A204.1 (cell line): ENCODE results near the gene HAPLN2.
"Not testable (repeated sequence)": the region's sequence is repeated elsewhere in the genome, so short reads cannot be mapped to it uniquely, and the experiment has no call there.

Experiments used
- FAIRE-seq: peaks from 2 replicates; lab custom pipeline; 2012; peaks lifted over from hg19 to GRCh38; lab: Jason Lieb, UNC

The HAPLN2 gene

GRCh38 chr1:156618853-156619581, at the start of gene HAPLN2:
Gene HAPLN2, plus strand, starts transcription at chr1:156619415. Its CDS starts 4,076 bp downstream, at chr1:156623491.
- FAIRE-seq = no peak

- no peak for FAIRE-seq
These were observed 47.9 kb upstream of the HAPLN2 start for GRCh38 chr1:156571261-156571852.

DNA sequence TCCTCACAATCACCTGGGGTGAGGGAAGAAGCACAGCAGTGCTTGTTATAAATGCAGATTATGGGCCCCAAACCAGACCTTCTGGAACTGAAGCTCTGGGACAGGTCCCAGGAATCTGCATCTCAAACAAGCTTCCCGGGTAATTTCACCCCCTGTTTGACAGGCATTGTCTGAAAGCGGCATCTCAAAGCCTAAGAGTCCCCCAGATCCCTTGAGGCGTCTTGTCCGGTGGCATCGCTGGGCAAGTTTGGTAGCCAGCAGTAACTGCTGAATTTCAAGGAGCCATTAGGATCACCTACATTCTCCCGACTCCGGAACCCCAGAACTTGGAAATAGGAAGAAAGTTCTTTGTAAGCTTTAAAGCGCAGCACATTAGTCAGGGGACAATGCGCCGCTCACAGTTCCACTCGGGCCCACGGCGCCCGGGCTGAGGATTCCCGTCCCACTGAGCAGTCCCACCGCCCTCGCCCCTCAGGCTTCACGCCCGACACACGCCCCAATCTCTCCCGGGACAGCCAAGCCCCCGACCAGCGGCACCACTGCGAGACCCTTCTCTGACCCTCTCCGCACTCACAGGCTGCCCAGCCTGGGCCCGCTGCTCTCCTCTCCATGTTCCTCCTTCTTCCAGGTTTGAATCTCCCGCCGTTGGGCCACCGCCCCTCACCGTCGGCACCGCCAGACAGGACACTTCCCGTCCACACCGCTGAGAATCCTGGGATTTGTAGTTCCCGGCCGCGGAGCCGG, 47.1 kb upstream of the HAPLN2 start, which contains the start of gene IQGAP3:
Gene IQGAP3 (minus strand): TSS at position 647 of the 744 bp plus-strand sequence. CDS start 36 bp downstream, at position 611.
- no peak for FAIRE-seq

GRCh38 chr1:156572663-156573018, 46.6 kb upstream of the HAPLN2 start:
- FAIRE-seq = no peak

DNA sequence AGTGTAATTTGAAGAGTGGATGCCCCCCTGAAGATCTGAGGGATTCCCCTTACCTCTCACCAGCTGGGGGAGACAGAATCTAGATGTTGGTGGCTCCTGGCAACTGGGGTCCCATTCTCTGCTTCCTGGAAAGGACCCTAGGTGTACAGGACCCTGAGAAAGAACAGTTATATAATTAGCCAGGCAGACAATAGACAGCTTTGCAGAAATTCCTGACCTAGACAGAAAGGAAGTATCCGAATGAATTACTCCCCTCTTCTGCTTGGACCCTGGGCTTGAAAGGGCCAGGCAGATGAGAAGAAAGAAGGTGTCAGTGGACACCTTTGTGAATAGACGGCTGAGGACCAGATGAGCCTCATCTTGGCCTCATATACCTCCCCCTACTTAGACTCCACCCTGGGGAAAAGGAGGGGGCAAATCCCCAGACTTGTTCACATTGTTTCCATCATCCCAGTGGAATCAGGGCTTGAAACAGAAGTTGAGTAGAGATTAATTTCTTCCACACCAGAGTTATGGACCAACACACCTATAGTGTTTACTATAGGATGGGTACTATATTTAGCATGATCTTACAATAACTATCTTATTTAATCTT, 45.1 kb upstream of the HAPLN2 start:
- no peak for FAIRE-seq

GRCh38 chr1:156577550-156577949, 41.7 kb upstream of the HAPLN2 start:
- FAIRE-seq = no peak

DNA sequence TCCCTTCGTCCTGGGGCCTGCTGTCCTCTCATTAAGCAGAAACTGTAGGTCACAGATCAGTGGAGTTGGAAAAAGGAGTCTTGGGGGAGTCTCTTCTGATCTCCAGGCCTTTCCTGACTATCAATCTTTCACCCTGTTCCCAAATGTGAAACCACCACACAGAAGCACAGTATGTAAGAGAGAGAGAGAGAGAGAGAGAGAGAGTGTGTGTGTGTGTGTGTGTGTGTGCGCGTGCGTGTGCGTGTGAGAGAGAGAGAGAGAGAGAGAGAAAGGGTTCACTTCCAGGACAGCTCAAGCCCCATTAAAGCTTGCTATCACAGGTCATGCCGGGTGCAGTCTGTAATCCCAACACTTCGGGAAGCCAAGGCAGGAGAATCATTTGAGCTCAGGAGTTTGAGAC, 41.2 kb upstream of the HAPLN2 start:
- no peak for FAIRE-seq

GRCh38 chr1:156579472-156579871, 39.7 kb upstream of the HAPLN2 start, which contains the start of gene TTC24:
Gene TTC24, plus strand, starts transcription at chr1:156579723. Its CDS starts 1,642 bp downstream, at chr1:156581365.
- FAIRE-seq = no peak

DNA sequence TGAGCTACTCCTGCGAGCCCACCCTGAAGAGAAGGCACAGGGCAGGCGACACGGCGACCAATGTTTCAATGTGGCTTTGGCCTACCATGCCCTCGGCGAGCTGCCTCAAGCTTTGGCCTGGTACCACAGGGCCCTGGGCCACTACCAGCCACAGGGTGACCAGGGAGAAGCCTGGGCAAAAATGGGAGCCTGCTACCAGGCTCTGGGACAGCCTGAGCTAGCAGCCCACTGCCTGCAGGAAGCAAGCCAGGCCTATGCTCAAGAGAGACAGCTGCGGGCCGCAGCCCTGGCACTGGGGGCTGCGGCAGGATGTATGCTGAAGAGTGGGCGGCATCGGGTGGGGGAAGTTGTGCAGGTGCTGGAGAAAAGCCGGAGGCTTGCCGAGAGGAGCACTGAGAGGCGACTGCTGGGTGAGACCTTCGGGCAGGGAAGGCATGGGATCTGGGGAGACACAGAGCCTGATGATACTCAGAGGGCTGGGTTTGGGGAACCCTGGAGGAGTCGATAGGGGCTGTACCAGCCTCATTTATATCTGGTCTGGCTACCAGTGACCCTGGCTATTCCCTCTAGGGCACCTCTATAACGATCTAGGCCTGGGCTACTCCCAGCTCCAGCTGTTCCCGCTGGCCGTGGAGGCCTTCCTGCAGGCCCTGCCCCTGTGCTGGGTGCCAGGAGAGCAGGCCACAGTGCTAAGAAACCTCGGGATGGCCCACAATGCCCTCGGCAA, 37.4 kb upstream of the HAPLN2 start:
- no peak for FAIRE-seq

GRCh38 chr1:156582388-156583017, 36.7 kb upstream of the HAPLN2 start:
- no peak for FAIRE-seq

DNA sequence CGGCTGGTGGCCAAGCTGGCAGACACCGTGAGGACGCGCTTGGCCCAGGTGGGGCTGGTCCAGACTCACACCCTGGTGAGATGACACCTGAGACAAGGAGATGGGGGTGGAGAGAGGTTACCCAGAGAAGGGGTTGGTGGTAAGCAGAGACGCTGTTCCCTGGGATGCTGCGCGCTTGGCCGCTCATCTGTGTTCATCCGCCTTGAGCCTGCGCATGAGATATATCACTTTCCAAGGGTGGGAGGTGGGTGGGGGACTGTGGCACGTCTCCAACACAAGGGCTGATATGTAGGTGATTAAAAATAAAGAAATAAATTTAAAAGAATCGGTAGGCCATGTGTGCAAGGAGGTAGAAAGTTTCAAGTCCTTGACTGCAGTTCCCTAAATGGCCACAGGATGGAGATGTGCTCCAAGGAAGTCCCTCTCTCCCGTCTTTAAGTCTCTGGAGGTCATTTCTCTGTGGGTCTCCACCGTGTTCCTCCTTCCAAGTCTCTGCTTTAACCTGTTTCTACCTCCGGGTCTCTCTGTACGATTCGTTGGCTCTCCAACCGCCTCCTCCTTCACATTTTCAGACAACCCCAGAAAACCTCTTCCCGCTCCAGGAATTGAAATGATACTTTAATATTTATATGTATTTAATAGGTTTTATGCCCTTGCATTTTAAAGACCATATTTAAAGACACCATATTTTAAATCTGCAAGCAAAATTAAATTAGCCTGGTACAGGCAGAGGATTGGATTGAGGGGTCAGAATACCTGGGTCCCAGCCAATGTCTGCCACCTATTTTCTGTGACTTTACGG, 35.2 kb upstream of the HAPLN2 start:
- FAIRE-seq = peak; percentile 56

GRCh38 chr1:156584813-156585212, 34.4 kb upstream of the HAPLN2 start:
- FAIRE-seq = no peak

- FAIRE-seq = no peak
These were observed 32.9 kb upstream of the HAPLN2 start for GRCh38 chr1:156586323-156586722.

DNA sequence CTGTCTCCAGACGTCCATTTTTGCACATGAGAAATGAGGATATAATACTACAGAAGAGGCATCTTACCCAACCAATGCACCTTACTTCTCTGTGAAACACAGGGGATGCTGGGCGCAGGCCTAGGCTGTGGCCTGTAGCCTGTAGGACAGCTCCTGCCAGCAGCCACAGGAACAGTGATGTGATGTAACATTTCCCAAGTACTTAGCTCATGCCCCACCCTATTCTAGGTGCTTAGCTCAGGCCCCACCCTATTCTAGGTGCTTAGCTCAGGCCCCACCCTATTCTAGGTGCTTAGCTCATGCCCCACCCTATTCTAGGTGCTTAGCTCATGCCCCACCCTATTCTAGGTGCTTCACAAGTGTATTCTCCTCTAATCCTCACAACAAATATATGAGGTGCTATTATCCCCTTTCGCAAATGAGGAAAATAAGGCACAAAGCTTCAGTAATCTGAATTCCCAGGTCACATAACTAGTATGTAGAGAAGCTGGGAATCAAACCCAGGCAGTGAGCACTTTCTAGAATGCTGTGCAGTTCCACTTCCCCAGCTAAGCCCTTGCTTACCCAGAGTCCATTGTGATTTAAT, 32.2 kb upstream of the HAPLN2 start:
- no peak for FAIRE-seq

DNA sequence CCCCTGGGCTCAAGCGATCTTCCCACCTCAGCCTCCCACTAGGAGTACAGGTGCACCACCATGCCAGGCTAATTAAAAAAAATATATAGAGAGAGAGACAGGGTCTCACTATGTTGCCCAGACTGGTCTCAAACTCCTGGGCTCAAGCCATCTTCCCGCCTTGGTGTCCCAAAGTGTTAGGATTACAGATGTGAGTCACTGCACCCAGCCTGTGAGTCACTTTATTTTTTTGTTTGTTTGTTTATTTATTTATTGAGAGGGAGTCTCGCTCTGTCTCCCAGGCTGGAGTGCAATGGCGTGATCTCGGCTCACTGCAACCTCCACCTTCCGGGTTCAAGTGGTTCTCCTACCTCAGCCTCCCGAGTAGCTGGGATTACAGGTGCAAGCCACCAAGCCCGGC, 31.3 kb upstream of the HAPLN2 start:
- FAIRE-seq = not testable (repeated sequence)

- FAIRE-seq = no peak
These were observed 29.7 kb upstream of the HAPLN2 start for GRCh38 chr1:156589546-156589945.

GRCh38 chr1:156590326-156591180, 28.7 kb upstream of the HAPLN2 start:
- no peak for FAIRE-seq

DNA sequence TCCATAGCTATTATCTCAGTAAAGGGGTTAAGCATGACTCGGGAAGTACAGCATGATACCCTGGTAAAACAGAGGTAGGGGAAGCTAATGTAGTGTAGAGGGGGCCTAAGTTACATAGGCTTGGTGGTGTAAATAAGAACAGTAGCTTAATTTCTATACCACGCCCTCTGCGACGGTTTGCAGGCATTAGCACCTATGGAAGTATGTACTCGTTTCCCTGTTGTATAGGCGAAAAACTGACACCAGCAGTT, 28.1 kb upstream of the HAPLN2 start:
- FAIRE-seq = no peak

DNA sequence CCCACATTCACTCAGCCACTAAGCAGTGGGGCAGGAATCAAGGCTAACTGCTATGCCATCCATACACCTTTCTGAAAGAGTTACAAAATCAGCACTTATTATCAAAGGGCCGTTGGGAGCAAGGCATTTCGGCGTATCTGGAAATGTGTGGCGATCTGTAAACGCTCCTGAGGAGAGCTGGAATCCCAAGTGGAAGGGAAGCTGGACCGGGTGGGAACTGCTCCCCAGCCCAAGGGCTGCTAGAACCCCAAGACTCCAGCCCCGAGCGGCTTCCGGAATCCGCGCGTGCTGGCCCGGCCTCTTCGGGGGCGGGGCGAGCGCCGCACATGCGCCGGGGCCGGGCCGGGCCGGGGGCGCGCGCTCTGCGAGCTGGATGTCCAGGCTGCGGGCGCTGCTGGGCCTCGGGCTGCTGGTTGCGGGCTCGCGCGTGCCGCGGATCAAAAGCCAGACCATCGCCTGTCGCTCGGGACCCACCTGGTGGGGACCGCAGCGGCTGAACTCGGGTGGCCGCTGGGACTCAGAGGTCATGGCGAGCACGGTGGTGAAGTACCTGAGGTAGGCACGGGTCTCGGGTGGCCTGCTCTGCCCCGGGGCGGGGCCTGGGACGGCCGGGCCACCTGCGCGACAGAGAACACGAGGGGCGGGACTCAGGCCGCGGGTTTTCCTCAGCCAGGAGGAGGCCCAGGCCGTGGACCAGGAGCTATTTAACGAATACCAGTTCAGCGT, 27.6 kb upstream of the HAPLN2 start, which contains the start of gene NAXE:
Gene NAXE (plus strand): TSS at position 345 of the 726 bp plus-strand sequence. CDS start 29 bp downstream, at position 374.
- no peak for FAIRE-seq
